Measurements from ENCODE around the gene FAT2.

FAT2 gene

DNA sequence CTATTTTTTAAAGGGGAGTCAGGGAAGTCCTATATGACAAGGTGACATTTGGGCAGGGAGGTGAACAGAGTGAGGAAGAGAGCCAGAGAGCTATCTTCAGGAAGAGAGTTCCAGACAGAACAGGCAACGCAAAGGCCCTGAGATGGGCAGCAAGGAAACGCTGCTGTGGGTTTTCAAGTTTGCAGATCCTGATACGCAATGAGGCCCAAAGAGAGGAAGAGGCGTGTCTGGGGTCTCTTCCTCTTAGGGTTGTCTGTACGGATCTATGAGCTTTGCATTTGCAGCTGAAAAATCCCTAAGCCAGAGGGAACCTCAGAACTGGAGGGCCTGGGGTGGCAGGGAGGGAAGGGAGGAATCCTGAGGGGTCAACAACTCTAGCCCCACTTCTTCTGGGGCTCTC is 13.6 kb downstream of the FAT2 start:
- TF ChIP-seq, protein P1, sequence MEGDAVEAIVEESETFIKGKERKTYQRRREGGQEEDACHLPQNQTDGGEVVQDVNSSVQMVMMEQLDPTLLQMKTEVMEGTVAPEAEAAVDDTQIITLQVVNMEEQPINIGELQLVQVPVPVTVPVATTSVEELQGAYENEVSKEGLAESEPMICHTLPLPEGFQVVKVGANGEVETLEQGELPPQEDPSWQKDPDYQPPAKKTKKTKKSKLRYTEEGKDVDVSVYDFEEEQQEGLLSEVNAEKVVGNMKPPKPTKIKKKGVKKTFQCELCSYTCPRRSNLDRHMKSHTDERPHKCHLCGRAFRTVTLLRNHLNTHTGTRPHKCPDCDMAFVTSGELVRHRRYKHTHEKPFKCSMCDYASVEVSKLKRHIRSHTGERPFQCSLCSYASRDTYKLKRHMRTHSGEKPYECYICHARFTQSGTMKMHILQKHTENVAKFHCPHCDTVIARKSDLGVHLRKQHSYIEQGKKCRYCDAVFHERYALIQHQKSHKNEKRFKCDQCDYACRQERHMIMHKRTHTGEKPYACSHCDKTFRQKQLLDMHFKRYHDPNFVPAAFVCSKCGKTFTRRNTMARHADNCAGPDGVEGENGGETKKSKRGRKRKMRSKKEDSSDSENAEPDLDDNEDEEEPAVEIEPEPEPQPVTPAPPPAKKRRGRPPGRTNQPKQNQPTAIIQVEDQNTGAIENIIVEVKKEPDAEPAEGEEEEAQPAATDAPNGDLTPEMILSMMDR (IDR thresholded peaks at IDR 0.05; ENCODE audit: low read depth, low read length, missing control alignments) = no peak
- no peak for DNase-seq (ENCODE audit: extremely low read depth, low read depth)
- H3K4me3 ChIP-seq (replicated peaks; ENCODE audit: low read depth, low read length) = no peak overlapping the region

GRCh38 chr5:151574444-151574996 is 16.6 kb downstream of the FAT2 start:
- no peak overlapping the region for H3K4me3 ChIP-seq (replicated peaks; ENCODE audit: low read depth, low read length)
- TF ChIP-seq, protein P1 (IDR thresholded peaks at IDR 0.05; ENCODE audit: low read depth, low read length, missing control alignments) = no peak
- no peak for DNase-seq (ENCODE audit: extremely low read depth, low read depth)

- TF ChIP-seq, protein P1 (IDR thresholded peaks at IDR 0.05; ENCODE audit: low read depth, low read length, missing control alignments) = no peak
- no peak overlapping the region for H3K4me3 ChIP-seq (replicated peaks; ENCODE audit: low read depth, low read length)
- DNase-seq (ENCODE audit: extremely low read depth, low read depth) = no peak
Measured at GRCh38 chr5:151572657-151573368, 18.3 kb downstream of the FAT2 start.

- TF ChIP-seq, protein P1 (IDR thresholded peaks at IDR 0.05; ENCODE audit: low read depth, low read length, missing control alignments) = no peak
- no peak for DNase-seq (ENCODE audit: extremely low read depth, low read depth)
- no peak overlapping the region for H3K4me3 ChIP-seq (replicated peaks; ENCODE audit: low read depth, low read length)
Measured at GRCh38 chr5:151571270-151572173, 19.6 kb downstream of the FAT2 start.

GRCh38 chr5:151570512-151571269 is 20.4 kb downstream of the FAT2 start:
- TF ChIP-seq, protein P1 (IDR thresholded peaks at IDR 0.05; ENCODE audit: low read depth, low read length, missing control alignments) = no peak
- H3K4me3 ChIP-seq (replicated peaks; ENCODE audit: low read depth, low read length) = no peak overlapping the region
- DNase-seq (ENCODE audit: extremely low read depth, low read depth) = no peak

DNA sequence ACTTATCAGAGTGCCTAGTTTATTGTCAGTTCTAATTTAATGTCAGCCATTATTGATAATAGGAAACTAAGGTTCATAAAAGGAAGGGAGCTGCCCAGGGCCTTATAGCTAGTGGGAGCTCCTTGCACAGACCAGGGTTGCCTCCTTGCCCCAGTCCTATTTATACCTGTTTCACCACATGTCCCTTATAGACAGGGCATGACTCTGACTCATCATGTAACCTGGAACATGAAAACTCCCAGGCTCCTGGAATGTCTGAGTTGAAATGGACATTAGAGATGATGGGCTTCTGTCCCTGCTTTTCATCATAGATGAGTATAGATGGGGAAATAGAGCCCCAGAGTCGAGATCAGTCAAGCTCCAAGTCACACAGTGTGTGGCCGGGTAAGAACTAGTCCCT is 21.1 kb downstream of the FAT2 start:
- H3K4me3 ChIP-seq (replicated peaks; ENCODE audit: low read depth, low read length) = no peak overlapping the region
- no peak for DNase-seq (ENCODE audit: extremely low read depth, low read depth)

More for the DNA sequence above, 21.1 kb downstream of the FAT2 start:
- TF ChIP-seq, protein P1 (IDR thresholded peaks at IDR 0.05; ENCODE audit: low read depth, low read length, missing control alignments) = no peak

All from HFF-Myc (cell line).